ENCODE measurements around the gene PARP6. TPM values are rescaled to one million over a fixed set of nuclear protein-coding genes. Genes with fewer than 3 reads are reported as not detected.

The PARP6 gene
- total and polyA plus RNA-seq, 2 of the 8 experiments (the other 6 are each of a cell fraction or from before 2014, with no cell fraction given) = 39.8 to 45.3 TPM

GRCh38 chr15:72252663-72253299 is 19.6 kb downstream of the PARP6 start:
- H3K4me3 ChIP-seq (ENCODE audit: extremely low read depth in 1 of 4, insufficient read depth in 2 of 4, low read depth in 3 of 4, low read length in 4 of 4) = no peak overlapping the region
- H3K4me2 ChIP-seq (ENCODE audit: insufficient read depth in 1 of 2, low read depth in 2 of 2, low read length in 2 of 2) = no peak overlapping the region
- no peak overlapping the region for H3K18ac ChIP-seq (ENCODE audit: extremely low read depth, low read length)
- ChIA-PET CTCF (ENCODE audit: partially characterized antibody) (interaction anchor here (0.6 to 1.2 kb wide), 3 partner anchors 25 to 1642 kb away, joined by 3 to 4 read pairs (median 3); no protein-coding TSS in a partner anchor), POLR2A (ENCODE audit: partially characterized antibody) (no interaction called here)
- no peak overlapping the region for H3K4ac ChIP-seq (replicated peaks; ENCODE audit: insufficient read length, low read depth, low read length)
- no peak overlapping the region for H2AFZ ChIP-seq (ENCODE audit: low read length)
- no peaks in the 10 kb centered on the region for H3K4me1 ChIP-seq (replicated peaks in 1 of 4; ENCODE audit: control insufficient read depth in 3 of 4, insufficient read depth in 4 of 4, low read length in 3 of 4)
- H3K79me2 ChIP-seq (ENCODE audit: control insufficient read depth in 1 of 2, insufficient read depth in 2 of 2, low read length in 2 of 2) = no peaks in the 10 kb centered on the region
- H2AK5ac ChIP-seq (ENCODE audit: low read depth, low read length) = no peak overlapping the region
- no peak overlapping the region for H2BK15ac ChIP-seq (ENCODE audit: low read length)
- no peak overlapping the region for H4K5ac ChIP-seq (ENCODE audit: insufficient read length, low read depth, low read length)
- 91 to 100% methylated on average over 1 to 10 of the region's 10 CpGs for WGBS, 2 experiments (ENCODE audit: extremely low coverage in 1 of 2, insufficient coverage in 1 of 2, insufficient read length in 1 of 2, insufficient replicate concordance in 2 of 2, low coverage in 1 of 2, low lambda C conversion rate in 2 of 2, missing lambda C conversion rate in 1 of 2)
- no peak overlapping the region for H3K14ac ChIP-seq (ENCODE audit: insufficient read length)
- H3K27ac ChIP-seq (ENCODE audit: low read depth, low read length) = no peak overlapping the region
- no peak overlapping the region for H2BK120ac ChIP-seq (replicated peaks; ENCODE audit: low read depth, low read length)
- no peak overlapping the region for H2BK12ac ChIP-seq (ENCODE audit: low read depth, low read length)
- H3K27me3 ChIP-seq (replicated peaks in 1 of 4; ENCODE audit: control insufficient read depth in 3 of 4, extremely low read depth in 1 of 4, insufficient read depth in 3 of 4, low read length in 3 of 4) = no peaks in the 10 kb centered on the region
- H3K9ac ChIP-seq (replicated peaks in 1 of 4; ENCODE audit: extremely low read depth in 1 of 4, low read depth in 3 of 4, low read length in 3 of 4) = no peak overlapping the region
- DNase-seq (ENCODE audit: low read depth in 1 of 2, low spot score in 2 of 2) (no peak), FAIRE-seq (no peak)
- H3K9me3 ChIP-seq (ENCODE audit: insufficient read depth in 2 of 2, low read depth in 1 of 2, low read length in 1 of 2) = no peaks in the 10 kb centered on the region
- no peak overlapping the region for H2BK5ac ChIP-seq (ENCODE audit: low read depth, low read length)
- no peak overlapping the region for H2BK20ac ChIP-seq (ENCODE audit: low read length)
- H3K36me3 ChIP-seq (ENCODE audit: control insufficient read depth in 2 of 4, insufficient read depth in 4 of 4, low read length in 3 of 4) = peaks cover 15 to 68% (median 49%) of the 10 kb centered on the region in 4 experiments; a peak in 7 of 8 replicates
- no peaks in the 10 kb centered on the region; the same call in 1 of the 2 replicates for H3K23me2 ChIP-seq (ENCODE audit: low read depth, low read length)
- H3K56ac ChIP-seq (replicated peaks; ENCODE audit: insufficient read length, low read depth, low read length) = no peak overlapping the region
- H4K91ac ChIP-seq (replicated peaks; ENCODE audit: insufficient read length, low read length) = no peak overlapping the region
- H3K79me1 ChIP-seq (ENCODE audit: low read depth, low read length) = no peaks in the 10 kb centered on the region
- no peak overlapping the region for H4K8ac ChIP-seq (ENCODE audit: extremely low read depth, insufficient read depth, low read length)
- no peak overlapping the region for H3K23ac ChIP-seq (ENCODE audit: insufficient read length)
- peaks cover 0 to 7% of the 10 kb centered on the region in 2 experiments for H4K20me1 ChIP-seq (replicated peaks in 1 of 2; ENCODE audit: control insufficient read depth in 1 of 2, insufficient read depth in 2 of 2, low read length in 2 of 2)
- TF ChIP-seq SRF (IDR thresholded peaks at IDR 0.05; ENCODE audit: low read depth, low read length) = no peak
- TF ChIP-seq JUND (IDR thresholded peaks at IDR 0.05; ENCODE audit: low read length) = no peak
- no peak for TF ChIP-seq KDM5A (IDR thresholded peaks at IDR 0.05; ENCODE audit: low read length)
- no peak for TF ChIP-seq BRCA1 (IDR thresholded peaks at IDR 0.05; ENCODE audit: low read depth, low read length)
- TF ChIP-seq ASH2L (IDR thresholded peaks at IDR 0.05; ENCODE audit: low read length) = no peak
- TF ChIP-seq TAF1 (IDR thresholded peaks at IDR 0.05; ENCODE audit: low read depth, low read length) = no peak
- no peak for TF ChIP-seq E2F6 (IDR thresholded peaks at IDR 0.05)
- TF ChIP-seq EZH2 (IDR thresholded peaks at IDR 0.05; ENCODE audit: low read depth, low read length, severe bottlenecking) = no peak
- TF ChIP-seq CHD2 (IDR thresholded peaks at IDR 0.05; ENCODE audit: low read length) = no peak
- TF ChIP-seq SAP30 (IDR thresholded peaks at IDR 0.05; ENCODE audit: insufficient read depth, insufficient replicate concordance, low read length) = no peak
- TF ChIP-seq TBP (IDR thresholded peaks at IDR 0.05; ENCODE audit: low read depth, low read length) = no peak
- no peak for TF ChIP-seq RFX5 (IDR thresholded peaks at IDR 0.05; ENCODE audit: borderline replicate concordance, low read depth, low read length)
- TF ChIP-seq GABPA (IDR thresholded peaks at IDR 0.05; ENCODE audit: borderline replicate concordance, insufficient read depth, low read length) = no peak

All from H1 (cell line).